Activated naive CD4-positive, alpha-beta T cell treated with anti-CD3 and anti-CD28 coated beads for 36 hours (primary cell): ENCODE results near the gene DYSF. TPM values are rescaled to one million over a fixed set of nuclear protein-coding genes. Genes with fewer than 3 reads are reported as not detected.
"Not testable (repeated sequence)": the region's sequence is repeated elsewhere in the genome, so short reads cannot be mapped to it uniquely, and the experiment has no call there.

ENCODE experiments used
- CTCF ChIA-PET: fragments of 350-600 bp; sonication (Branson Sonifier 250); formaldehyde crosslinking; loops from one replicate; lab custom pipeline; 2021; ENCODE audit warnings: antibody characterized with exemption; lab: Charles Lee
- DNase-seq: peaks from one replicate; pipeline ENCODE4 v3.0.0-alpha.2; 2020
- H3K27ac Mint-ChIP-seq: one replicate; pipeline ENCODE4 v1.8.0; 2021; ENCODE audit warnings: mild to moderate bottlenecking, mixed read lengths
- H3K27me3 Mint-ChIP-seq: one replicate; pipeline ENCODE4 v1.8.0; 2021; ENCODE audit warnings: low read depth, mixed read lengths
- H3K36me3 Mint-ChIP-seq: one replicate; pipeline ENCODE4 v1.8.0; 2021; ENCODE audit warnings: low read depth, mixed read lengths
- H3K4me1 Mint-ChIP-seq: one replicate; pipeline ENCODE4 v1.8.0; 2021; ENCODE audit warnings: low read depth, mixed read lengths
- H3K4me3 Mint-ChIP-seq: one replicate; pipeline ENCODE4 v1.8.0; 2021; ENCODE audit warnings: mild to moderate bottlenecking, moderate library complexity, mixed read lengths
- H3K9me3 Mint-ChIP-seq: one replicate; pipeline ENCODE4 v1.8.0; 2021; ENCODE audit warnings: mixed read lengths
- intact Hi-C: fragments of 100-400 bp; cut with micrococcal nuclease; formaldehyde crosslinking; loops from one replicate; pipeline ENCODE4 v1.15.1; 2023
- total RNA-seq, 2 experiments: library from RNA; stranded (reverse); gene quantifications; one replicate each; pipeline ENCODE4 v1.2.3, GENCODE V29; 2021

The DYSF gene
- total RNA-seq, 2 experiments from 2014 or later, result 0.05 to 0.07 TPM

DNA sequence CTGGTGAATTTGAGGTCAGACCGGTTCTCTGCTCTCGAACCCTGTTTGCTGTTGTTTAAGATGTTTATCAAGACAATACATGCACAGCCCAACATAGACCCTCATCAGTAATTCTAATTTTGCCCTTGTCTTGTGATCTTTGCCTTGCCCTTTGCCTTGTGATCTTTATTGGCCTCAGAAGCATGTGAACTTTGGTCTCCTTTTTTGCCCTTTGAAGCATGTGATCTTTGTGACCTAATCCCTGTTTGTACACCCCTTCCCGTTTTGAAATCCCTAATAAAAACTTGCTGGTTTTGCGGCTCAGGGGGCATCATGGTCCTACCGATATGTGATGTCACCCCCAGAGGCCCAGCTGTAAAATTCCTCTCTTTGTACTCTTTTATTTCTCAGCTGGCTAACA is 8.2 kb upstream of the DYSF start:
- H3K4me1 Mint-ChIP-seq, intact Hi-C loops, DNase-seq, CTCF ChIA-PET, H3K36me3 Mint-ChIP-seq, H3K27me3 Mint-ChIP-seq, H3K27ac Mint-ChIP-seq, H3K4me3 Mint-ChIP-seq, H3K9me3 Mint-ChIP-seq: not testable (repeated sequence)

DNA sequence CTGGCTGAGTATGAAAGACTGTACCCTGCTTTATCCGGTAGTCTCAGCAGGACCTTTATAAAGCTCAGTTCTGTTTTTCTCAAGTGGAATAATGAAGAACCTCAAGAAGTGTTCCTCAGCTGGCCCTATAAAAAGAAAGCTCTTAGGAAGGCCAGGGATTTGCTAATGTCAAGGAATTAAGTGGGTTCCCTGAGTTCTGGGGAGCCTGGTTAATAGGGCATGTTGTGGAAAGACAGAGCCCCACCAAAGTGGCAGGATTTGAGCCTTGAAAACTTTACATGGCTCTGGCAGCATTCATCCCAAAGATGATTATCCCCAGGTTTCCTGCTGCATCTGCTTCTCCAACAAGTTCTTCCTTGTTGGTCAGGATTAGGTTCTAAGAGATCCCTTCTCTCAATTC is 6.9 kb upstream of the DYSF start:
- CTCF ChIA-PET, result interaction anchor here (0.8 to 1.5 kb wide), 2 partner anchors 14 to 64 kb away, joined by 3 to 4 read pairs; no protein-coding TSS in a partner anchor
- intact Hi-C loops, result no loop called here
- H3K27ac Mint-ChIP-seq, result no peak overlapping the region

DNA sequence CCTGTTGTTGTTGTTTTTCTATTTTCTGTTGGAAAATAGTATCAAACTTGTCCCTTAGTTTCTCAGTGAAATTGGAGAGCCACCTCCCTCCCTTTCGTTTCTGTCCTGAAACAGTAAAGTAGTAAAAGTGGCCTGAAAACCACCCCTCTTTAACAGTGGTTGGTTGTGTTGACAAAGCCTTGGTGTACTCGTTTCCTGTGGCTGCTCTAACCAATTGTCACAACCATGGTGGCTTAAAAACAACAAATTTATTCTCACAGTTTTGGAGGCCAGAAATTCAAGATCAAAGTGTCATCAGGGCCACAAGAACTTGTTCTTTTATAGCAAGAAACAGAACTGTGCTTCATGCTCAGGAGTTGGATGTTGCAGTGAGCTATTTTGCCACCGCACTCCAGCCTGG is 4.0 kb upstream of the DYSF start:
- CTCF ChIA-PET, result no interaction called here
- Mint-ChIP-seq H3K9me3 (no peaks in the 10 kb centered on the region), H3K4me1 (peaks cover 13% of the 10 kb centered on the region)

More for the DNA sequence above, 6.9 kb upstream of the DYSF start:
- no peak for DNase-seq
- no peak overlapping the region for H3K4me3 Mint-ChIP-seq
- H3K9me3 Mint-ChIP-seq, result no peaks in the 10 kb centered on the region
- no peaks in the 10 kb centered on the region for H3K4me1 Mint-ChIP-seq
- no peaks in the 10 kb centered on the region for H3K27me3 Mint-ChIP-seq
- no peaks in the 10 kb centered on the region for H3K36me3 Mint-ChIP-seq

DNA sequence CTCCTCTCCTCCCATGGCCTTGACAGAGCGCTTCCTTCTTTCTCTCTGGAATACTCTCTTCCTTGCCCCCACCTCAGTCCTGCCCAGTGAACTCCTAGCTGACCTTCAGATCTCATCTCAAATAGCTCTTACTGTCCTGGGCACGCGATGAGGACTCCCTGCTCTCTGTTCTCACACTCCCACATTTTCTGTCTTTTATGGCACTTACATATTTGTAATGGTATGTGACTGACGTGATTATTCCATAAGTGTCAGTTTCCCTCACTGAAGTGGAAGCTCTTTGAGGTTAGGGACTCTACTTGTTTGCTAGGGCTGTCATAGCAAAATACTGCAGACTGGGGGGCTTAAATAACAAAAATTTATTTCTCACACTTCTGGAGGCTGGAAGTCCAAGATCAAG is 1.7 kb upstream of the DYSF start:
- Mint-ChIP-seq H3K4me3 (no peak overlapping the region), H3K4me1 (peaks cover 15% of the 10 kb centered on the region), H3K9me3 (no peaks in the 10 kb centered on the region), H3K36me3 (no peaks in the 10 kb centered on the region), H3K27me3 (peaks cover 34% of the 10 kb centered on the region), H3K27ac (no peak overlapping the region)
- CTCF ChIA-PET, result interaction anchor here (1.2 to 1.5 kb wide), 3 partner anchors 9 to 58 kb away, joined by 3 to 5 read pairs (median 3); no protein-coding TSS in a partner anchor
- intact Hi-C loops, result loop anchor here (10.0 kb wide), 1 partner anchor 227 kb away; the partner anchor contains the start of gene PAIP2B
- DNase-seq, result no peak

More for the DNA sequence above, 4.0 kb upstream of the DYSF start:
- intact Hi-C loops, result no loop called here
- Mint-ChIP-seq H3K36me3 (no peaks in the 10 kb centered on the region), H3K27me3 (peaks cover 14% of the 10 kb centered on the region), H3K4me3 (no peak overlapping the region), H3K27ac (no peak overlapping the region)
- DNase-seq, result no peak

DNA sequence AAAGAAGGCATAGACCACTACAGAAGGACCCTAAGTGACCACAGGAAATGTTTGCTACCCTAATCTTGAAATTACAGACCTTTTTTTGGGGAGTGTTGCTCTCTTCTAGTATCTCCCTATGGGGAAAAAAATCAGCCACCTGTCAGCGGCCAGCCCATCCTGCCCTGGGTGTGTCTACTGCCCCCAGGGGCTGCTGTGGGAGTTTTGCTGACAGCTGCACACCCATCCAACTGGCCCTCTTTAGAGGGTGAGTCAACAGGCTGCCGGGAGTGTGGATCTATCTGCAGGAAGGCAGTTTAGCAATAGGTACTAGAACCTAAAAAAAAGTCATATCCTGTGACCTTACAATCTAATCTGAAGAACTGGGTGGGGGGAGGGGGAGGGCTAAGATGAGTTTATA is 796 bp upstream of the DYSF start:
- CTCF ChIA-PET, result interaction anchor here (1.5 kb wide), 1 partner anchor 58 kb away, joined by 3 read pairs; no protein-coding TSS in a partner anchor
- peak; percentile 75 for DNase-seq
- Mint-ChIP-seq H3K36me3 (no peaks in the 10 kb centered on the region), H3K27ac (no peak overlapping the region), H3K9me3 (no peaks in the 10 kb centered on the region), H3K4me1 (peaks cover 15% of the 10 kb centered on the region), H3K4me3 (no peak overlapping the region), H3K27me3 (peaks cover 39% of the 10 kb centered on the region)
- intact Hi-C loops, result loop anchor here (10.0 kb wide), 1 partner anchor 228 kb away; the partner anchor contains the start of gene PAIP2B

DNA sequence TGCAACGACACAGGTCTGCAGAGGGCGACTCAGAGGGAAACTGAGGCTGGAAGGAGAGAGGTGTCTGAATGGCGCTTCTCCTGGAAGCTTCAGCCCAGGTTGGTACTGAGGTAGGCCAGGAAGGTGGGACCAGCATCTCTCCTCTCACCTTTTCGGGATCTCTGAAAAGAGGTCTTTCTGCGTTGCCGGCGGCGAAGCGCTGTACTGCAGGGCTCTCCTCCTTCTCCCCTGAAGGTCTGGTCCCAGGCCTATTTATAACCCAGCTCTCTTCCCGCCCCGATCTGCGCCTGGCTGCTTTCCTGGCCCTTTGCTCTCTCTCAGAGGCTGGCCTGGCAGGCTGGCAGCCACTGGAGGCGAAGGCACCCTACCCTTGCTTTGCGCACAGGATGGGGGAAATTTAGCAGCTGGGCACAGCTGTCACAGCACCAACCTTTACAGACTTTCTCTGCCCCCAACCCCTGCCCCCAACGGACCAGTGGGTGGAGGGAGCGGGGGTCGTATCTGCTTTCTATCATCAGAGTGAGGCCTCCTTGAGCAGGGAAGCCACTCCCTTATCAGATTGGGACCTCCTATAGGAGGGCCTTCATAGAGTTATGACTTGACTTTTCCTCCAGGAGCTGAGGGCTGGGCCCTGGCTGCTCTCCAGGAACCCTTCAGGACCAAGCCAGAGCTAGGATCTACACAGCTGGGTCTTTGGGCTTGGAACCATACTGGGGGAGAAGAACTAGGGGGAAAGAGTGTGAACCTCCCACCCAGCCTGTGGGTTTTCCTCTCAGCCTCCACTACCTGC is 1.1 kb downstream of the DYSF start:
- CTCF ChIA-PET, result interaction anchor here (0.6 to 1.6 kb wide), 3 partner anchors 15 to 155 kb away, joined by 4 to 10 read pairs (median 4); no protein-coding TSS in a partner anchor
- H3K36me3 Mint-ChIP-seq, result no peaks in the 10 kb centered on the region
- peaks cover 41% of the 10 kb centered on the region for H3K27me3 Mint-ChIP-seq
- H3K27ac Mint-ChIP-seq, result no peak overlapping the region
- H3K9me3 Mint-ChIP-seq, result no peaks in the 10 kb centered on the region
- H3K4me3 Mint-ChIP-seq, result peak overlapping the region; percentile 13
- DNase-seq, result no peak
- H3K4me1 Mint-ChIP-seq, result peaks cover 15% of the 10 kb centered on the region
- intact Hi-C loops, result loop anchor here (10.0 kb wide), 1 partner anchor 230 kb away; the partner anchor contains the start of gene PAIP2B

DNA sequence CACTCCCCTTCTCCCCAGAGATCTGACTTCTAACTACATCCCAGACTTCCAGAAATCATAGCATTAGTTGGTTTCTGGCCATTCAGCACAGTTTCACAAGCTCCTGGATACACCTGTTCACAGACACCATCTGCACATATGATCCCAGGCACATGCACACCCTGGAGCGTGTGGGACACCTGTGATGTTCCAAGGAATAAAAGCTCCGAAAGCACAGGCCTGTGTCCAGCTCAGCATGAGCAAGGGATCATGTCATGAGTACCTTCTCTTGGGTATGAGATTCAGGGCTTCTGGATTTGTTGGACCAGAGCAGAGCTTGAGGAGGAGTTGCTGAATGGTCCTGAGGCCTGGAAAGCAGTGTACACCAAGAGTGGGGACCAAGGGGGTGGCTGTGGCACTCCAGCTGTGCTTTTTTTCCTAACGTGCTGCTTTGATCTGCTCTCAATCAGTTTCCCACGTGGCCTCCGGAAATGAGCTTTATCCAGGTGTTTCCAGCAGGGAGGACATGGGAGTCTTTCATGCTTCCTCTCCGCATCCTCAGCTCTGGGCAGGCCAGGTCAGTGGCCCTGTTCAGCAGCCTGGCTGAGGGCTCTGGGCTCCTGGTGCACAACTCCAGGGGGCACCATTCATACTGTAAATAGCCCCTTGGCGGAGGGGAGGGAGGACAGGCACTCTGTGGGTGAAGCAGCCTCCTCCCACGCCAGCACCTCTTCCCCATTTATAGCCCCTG is 1.8 kb downstream of the DYSF start:
- DNase-seq, result no peak
- Mint-ChIP-seq H3K4me1 (peaks cover 15% of the 10 kb centered on the region), H3K9me3 (no peaks in the 10 kb centered on the region), H3K4me3 (no peak overlapping the region), H3K27ac (no peak overlapping the region), H3K36me3 (no peaks in the 10 kb centered on the region), H3K27me3 (peaks cover 41% of the 10 kb centered on the region)
- intact Hi-C loops, result loop anchor here (10.0 kb wide), 1 partner anchor 230 kb away; the partner anchor contains the start of gene PAIP2B
- CTCF ChIA-PET, result interaction anchor here (1.5 to 1.6 kb wide), 2 partner anchors 16 to 155 kb away, joined by 4 to 10 read pairs; no protein-coding TSS in a partner anchor

DNA sequence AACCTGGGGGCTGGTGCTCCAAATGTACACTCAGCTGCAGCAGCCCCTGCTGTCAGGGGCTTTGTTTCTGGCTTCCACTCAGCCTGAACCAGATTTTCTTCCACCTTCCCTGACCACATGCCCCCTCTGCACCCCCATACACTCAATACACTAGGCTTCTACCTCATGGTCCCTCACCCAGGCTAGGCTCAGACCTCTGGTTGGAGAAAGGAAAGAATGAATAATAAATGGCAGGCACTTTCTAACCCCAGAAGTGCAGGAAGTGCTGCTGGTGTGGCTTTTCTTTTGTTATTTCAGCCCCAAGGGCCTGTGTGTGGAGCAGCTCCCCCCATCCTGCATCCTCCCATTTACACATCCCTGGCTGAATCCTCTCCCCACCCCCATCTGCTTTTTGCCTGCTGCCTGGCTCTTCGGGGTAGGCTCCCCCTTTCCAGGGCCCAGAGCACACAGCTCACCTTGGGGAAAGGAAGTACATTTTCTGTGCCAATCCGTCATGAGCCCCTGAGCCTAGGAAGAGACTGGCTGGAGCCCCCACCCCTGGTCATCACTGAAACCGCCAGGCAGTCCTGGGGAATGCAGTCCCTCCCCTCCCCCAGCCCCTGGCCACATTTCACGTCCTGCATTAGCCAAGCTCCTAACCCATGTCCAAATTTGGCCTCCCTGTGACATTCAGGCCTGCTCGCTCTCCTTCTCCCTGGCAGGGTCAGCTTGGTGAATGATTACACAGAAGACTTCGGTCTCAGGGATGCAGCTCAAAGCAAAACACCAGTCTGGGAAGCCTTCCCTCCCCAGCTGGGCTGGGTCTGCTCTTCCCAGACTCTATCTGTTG is 2.6 kb downstream of the DYSF start:
- CTCF ChIA-PET, result interaction anchor here (1.6 kb wide), 1 partner anchor 16 kb away, joined by 10 read pairs; no protein-coding TSS in a partner anchor

DNA sequence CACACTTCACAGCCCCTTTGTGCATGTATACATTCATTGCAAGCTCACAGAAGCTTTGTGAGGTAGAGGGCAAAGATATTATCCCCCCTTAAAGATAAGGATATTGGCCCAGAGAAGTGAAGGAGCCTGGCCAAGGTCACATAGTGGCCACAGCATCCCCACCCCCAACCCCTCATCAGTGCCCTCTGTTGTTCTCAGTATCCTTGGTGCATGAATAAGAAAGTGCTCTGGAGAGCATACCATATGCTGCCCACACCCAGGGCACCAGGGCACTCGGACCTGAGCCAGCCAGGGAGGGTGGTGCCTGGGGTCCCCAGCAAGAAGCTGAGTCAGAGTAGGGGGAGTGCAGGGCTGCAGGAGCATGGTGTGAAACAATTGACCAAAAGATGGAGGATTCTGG is 3.3 kb downstream of the DYSF start:
- no peak overlapping the region for H3K27ac Mint-ChIP-seq
- peaks cover 15% of the 10 kb centered on the region for H3K4me1 Mint-ChIP-seq
- H3K36me3 Mint-ChIP-seq, result no peaks in the 10 kb centered on the region
- H3K9me3 Mint-ChIP-seq, result no peaks in the 10 kb centered on the region
- intact Hi-C loops, result loop anchor here (10.0 kb wide), 1 partner anchor 232 kb away; the partner anchor contains the start of gene PAIP2B
- CTCF ChIA-PET, result no interaction called here
- H3K27me3 Mint-ChIP-seq, result peaks cover 41% of the 10 kb centered on the region
- no peak overlapping the region for H3K4me3 Mint-ChIP-seq
- no peak for DNase-seq

More for the DNA sequence above, 2.6 kb downstream of the DYSF start:
- H3K36me3 Mint-ChIP-seq, result no peaks in the 10 kb centered on the region
- no peak overlapping the region for H3K27ac Mint-ChIP-seq
- intact Hi-C loops, result loop anchor here (10.0 kb wide), 1 partner anchor 231 kb away; the partner anchor contains the start of gene PAIP2B
- DNase-seq, result no peak
- H3K27me3 Mint-ChIP-seq, result peaks cover 41% of the 10 kb centered on the region
- peaks cover 15% of the 10 kb centered on the region for H3K4me1 Mint-ChIP-seq
- no peak overlapping the region for H3K4me3 Mint-ChIP-seq
- no peaks in the 10 kb centered on the region for H3K9me3 Mint-ChIP-seq

DNA sequence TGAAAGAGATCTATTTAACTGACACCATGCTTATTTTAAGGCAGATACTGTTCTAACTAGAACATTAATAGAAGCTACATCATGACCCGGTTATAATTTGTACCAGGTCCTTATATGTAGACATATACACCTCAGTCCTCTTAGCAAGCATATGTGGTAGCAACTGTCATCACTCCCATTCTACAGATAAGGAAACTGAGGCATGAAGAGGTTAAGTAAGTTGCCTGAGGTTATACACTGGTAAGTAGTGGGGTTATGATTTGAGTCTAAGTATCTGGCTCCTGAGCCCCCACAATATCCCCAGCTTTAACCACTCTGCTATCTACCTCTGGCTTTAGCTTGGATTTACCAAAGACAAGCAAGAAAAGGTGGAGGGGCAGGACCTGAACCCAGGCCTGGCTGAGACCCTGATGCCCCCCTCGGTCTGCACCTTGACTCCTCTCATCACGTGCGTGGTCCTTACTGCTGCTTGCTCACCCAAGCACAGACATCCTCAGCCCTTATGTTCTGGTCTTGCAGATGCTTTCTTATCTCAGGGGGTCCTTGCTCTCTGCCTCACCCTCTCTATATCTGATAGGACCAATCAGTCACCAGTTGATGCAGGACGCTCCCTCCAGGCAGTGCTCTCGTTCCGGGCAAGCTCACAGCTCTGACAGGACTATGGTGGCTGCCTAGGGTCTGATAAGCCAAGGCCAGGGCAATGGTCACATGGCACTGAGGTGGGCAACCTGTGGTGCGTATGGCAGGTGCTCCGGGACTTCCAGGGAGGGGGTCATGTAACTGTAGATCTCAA is 4.0 kb downstream of the DYSF start:
- CTCF ChIA-PET, result no interaction called here
- H3K27me3 Mint-ChIP-seq, result peaks cover 40% of the 10 kb centered on the region
- no peaks in the 10 kb centered on the region for H3K36me3 Mint-ChIP-seq
- intact Hi-C loops, result loop anchor here (10.0 kb wide), 1 partner anchor 233 kb away; the partner anchor contains the start of gene PAIP2B
- H3K27ac Mint-ChIP-seq, result no peak overlapping the region
- no peaks in the 10 kb centered on the region for H3K9me3 Mint-ChIP-seq
- peaks cover 14% of the 10 kb centered on the region for H3K4me1 Mint-ChIP-seq
- no peak for DNase-seq
- no peak overlapping the region for H3K4me3 Mint-ChIP-seq

DNA sequence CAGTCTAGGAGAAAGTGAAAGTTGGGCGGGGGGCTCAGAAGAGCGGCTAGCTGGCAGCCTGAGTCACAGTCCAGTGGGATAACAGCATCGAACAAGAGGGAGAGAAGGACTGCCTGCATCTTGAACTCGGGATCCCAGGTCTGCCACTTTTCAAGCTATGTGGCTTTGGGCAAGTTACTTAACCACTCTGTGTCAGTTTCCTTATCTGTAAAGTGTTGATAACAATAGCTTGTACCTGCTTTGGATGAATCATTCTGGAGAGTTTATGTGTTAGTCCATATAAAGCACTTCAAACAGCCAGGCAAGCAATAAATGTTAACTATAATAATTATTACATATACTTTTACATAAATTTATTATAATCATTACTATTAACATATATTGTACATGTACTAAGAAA is 4.6 kb downstream of the DYSF start:
- Mint-ChIP-seq H3K4me1 (peaks cover 10% of the 10 kb centered on the region), H3K9me3 (no peaks in the 10 kb centered on the region), H3K4me3 (no peak overlapping the region), H3K36me3 (no peaks in the 10 kb centered on the region), H3K27me3 (peaks cover 34% of the 10 kb centered on the region), H3K27ac (no peak overlapping the region)
- intact Hi-C loops, result loop anchor here (10.0 kb wide), 1 partner anchor 233 kb away; the partner anchor contains the start of gene PAIP2B
- CTCF ChIA-PET, result no interaction called here
- DNase-seq, result no peak
